Adrenal gland (tissue), 5 donors: ENCODE measurements around the gene SLC16A10.

ENCODE experiments used
- CTCF ChIP-seq, 6 experiments: fragments of 450-650 bp in 4 of 6; fragments of 200-600 bp in 2 of 6; sonication (generic) in 1 of 6; IDR thresholded peaks; 1 replicate in 5 of 6; 2 replicates in 1 of 6; pipeline versions ENCODE4 v1.5.1 to v1.8.0; 2016 to 2021; ENCODE audit warnings: antibody characterized with exemption in 6 of 6, mild to moderate bottlenecking in 2 of 6, moderate library complexity in 1 of 6
- POLR2A ChIP-seq, 2 donors: fragments of 450-650 bp; IDR thresholded peaks; one replicate each; pipeline ENCODE4 v1.6.1; 2017; ENCODE audit warnings: antibody characterized with exemption in 2 of 2, mild to moderate bottlenecking in 2 of 2, moderate library complexity in 1 of 2
- donor health status: DM: no; HTN: no; CAD: no.

- TF ChIP-seq CTCF (IDR thresholded peaks at IDR 0.05), result no peak
- no peak for TF ChIP-seq POLR2A (IDR thresholded peaks at IDR 0.05)
These were observed 8.9 kb downstream of the SLC16A10 start for GRCh38 chr6:111096246-111096645.
